Measurements from ENCODE around the gene PVR. TPM values are rescaled to one million over a fixed set of nuclear protein-coding genes. Genes with fewer than 3 reads are reported as not detected.

Gene PVR
- total RNA-seq, 1 donor from 2014 or later, result 14.8 TPM

- DNase-seq (ENCODE audit: low spot score), result no peak
- Mint-ChIP-seq H3K4me3 (ENCODE audit: unreplicated experiment) (peak overlapping the region; percentile 21), H3K27ac (ENCODE audit: unreplicated experiment) (no peak overlapping the region), H3K4me1 (ENCODE audit: unreplicated experiment) (no peaks in the 10 kb centered on the region), H3K9me3 (ENCODE audit: unreplicated experiment) (no peaks in the 10 kb centered on the region), H3K27me3 (ENCODE audit: unreplicated experiment) (peaks cover 4% of the 10 kb centered on the region), H3K36me3 (ENCODE audit: low read depth, unreplicated experiment) (peaks cover 25% of the 10 kb centered on the region)
- no peak for TF ChIP-seq CTCF (IDR thresholded peaks at IDR 0.05; ENCODE audit: unreplicated experiment)
These were observed 19.1 kb downstream of the PVR start for GRCh38 chr19:44662691-44663385.

- peaks cover 2% of the 10 kb centered on the region for H3K27me3 Mint-ChIP-seq (ENCODE audit: unreplicated experiment)
- peaks cover 16% of the 10 kb centered on the region for H3K36me3 Mint-ChIP-seq (ENCODE audit: low read depth, unreplicated experiment)
- no peaks in the 10 kb centered on the region for H3K4me1 Mint-ChIP-seq (ENCODE audit: unreplicated experiment)
- no peak for DNase-seq (ENCODE audit: low spot score)
- no peaks in the 10 kb centered on the region for H3K9me3 Mint-ChIP-seq (ENCODE audit: unreplicated experiment)
- no peak overlapping the region for H3K4me3 Mint-ChIP-seq (ENCODE audit: unreplicated experiment)
- TF ChIP-seq CTCF (IDR thresholded peaks at IDR 0.05; ENCODE audit: unreplicated experiment), result no peak
- H3K27ac Mint-ChIP-seq (ENCODE audit: unreplicated experiment), result no peak overlapping the region
These were observed 20.3 kb downstream of the PVR start for GRCh38 chr19:44663996-44664395.

- Mint-ChIP-seq H3K9me3 (ENCODE audit: unreplicated experiment) (no peaks in the 10 kb centered on the region), H3K36me3 (ENCODE audit: low read depth, unreplicated experiment) (peaks cover 16% of the 10 kb centered on the region), H3K27ac (ENCODE audit: unreplicated experiment) (no peak overlapping the region), H3K27me3 (ENCODE audit: unreplicated experiment) (peaks cover 4% of the 10 kb centered on the region), H3K4me3 (ENCODE audit: unreplicated experiment) (no peak overlapping the region), H3K4me1 (ENCODE audit: unreplicated experiment) (no peaks in the 10 kb centered on the region)
- no peak for DNase-seq (ENCODE audit: low spot score)
- no peak for TF ChIP-seq CTCF (IDR thresholded peaks at IDR 0.05; ENCODE audit: unreplicated experiment)
These were observed 21.3 kb downstream of the PVR start for GRCh38 chr19:44664976-44665375.

GRCh38 chr19:44666852-44667556 lies 23.3 kb downstream of the PVR start:
- DNase-seq (ENCODE audit: low spot score), result no peak
- TF ChIP-seq CTCF (IDR thresholded peaks at IDR 0.05; ENCODE audit: unreplicated experiment), result no peak
- peaks cover 4% of the 10 kb centered on the region for H3K27me3 Mint-ChIP-seq (ENCODE audit: unreplicated experiment)
- peaks cover 13% of the 10 kb centered on the region for H3K36me3 Mint-ChIP-seq (ENCODE audit: low read depth, unreplicated experiment)
- no peaks in the 10 kb centered on the region for H3K9me3 Mint-ChIP-seq (ENCODE audit: unreplicated experiment)
- H3K27ac Mint-ChIP-seq (ENCODE audit: unreplicated experiment), result no peak overlapping the region
- no peaks in the 10 kb centered on the region for H3K4me1 Mint-ChIP-seq (ENCODE audit: unreplicated experiment)
- H3K4me3 Mint-ChIP-seq (ENCODE audit: unreplicated experiment), result no peak overlapping the region
